ENCODE measurements around the gene ZNF407. TPM values are rescaled to one million over a fixed set of nuclear protein-coding genes. Genes with fewer than 3 reads are reported as not detected.

The ZNF407 gene
- total RNA-seq, 1 donor from 2014 or later: 19.8 TPM

- H3K36me3 Mint-ChIP-seq (ENCODE audit: low read depth): peaks cover 3% of the 10 kb centered on the region
- intact Hi-C loops (cut with micrococcal nuclease): no loop called here
- no peak for DNase-seq (ENCODE audit: low spot score)
- H3K9me3 Mint-ChIP-seq: no peaks in the 10 kb centered on the region
- no peaks in the 10 kb centered on the region for H3K27me3 Mint-ChIP-seq (ENCODE audit: insufficient read depth)
- no peaks in the 10 kb centered on the region for H3K4me1 Mint-ChIP-seq (ENCODE audit: low read depth)
- no peak overlapping the region for H3K27ac Mint-ChIP-seq
- no peak overlapping the region for H3K4me3 Mint-ChIP-seq
These were observed 110.5 kb downstream of the ZNF407 start for GRCh38 chr18:74708169-74708568.

- no peaks in the 10 kb centered on the region for H3K27me3 Mint-ChIP-seq (ENCODE audit: insufficient read depth)
- no peaks in the 10 kb centered on the region for H3K36me3 Mint-ChIP-seq (ENCODE audit: low read depth)
- no peaks in the 10 kb centered on the region for H3K9me3 Mint-ChIP-seq
- no peak overlapping the region for H3K4me3 Mint-ChIP-seq
- no peak overlapping the region for H3K27ac Mint-ChIP-seq
- DNase-seq (ENCODE audit: low spot score): no peak
- intact Hi-C loops (cut with micrococcal nuclease): no loop called here
- H3K4me1 Mint-ChIP-seq (ENCODE audit: low read depth): no peaks in the 10 kb centered on the region
These were observed 111.8 kb downstream of the ZNF407 start for GRCh38 chr18:74709452-74709851.

GRCh38 chr18:74714120-74714519 is 116.5 kb downstream of the ZNF407 start:
- no peak overlapping the region for H3K4me3 Mint-ChIP-seq
- H3K4me1 Mint-ChIP-seq (ENCODE audit: low read depth): no peaks in the 10 kb centered on the region
- no peak overlapping the region for H3K27ac Mint-ChIP-seq
- intact Hi-C loops (cut with micrococcal nuclease): no loop called here
- no peak for DNase-seq (ENCODE audit: low spot score)
- H3K9me3 Mint-ChIP-seq: no peaks in the 10 kb centered on the region
- no peaks in the 10 kb centered on the region for H3K27me3 Mint-ChIP-seq (ENCODE audit: insufficient read depth)
- no peaks in the 10 kb centered on the region for H3K36me3 Mint-ChIP-seq (ENCODE audit: low read depth)

GRCh38 chr18:74714791-74715190 is 117.1 kb downstream of the ZNF407 start:
- Mint-ChIP-seq H3K4me1 (ENCODE audit: low read depth) (no peaks in the 10 kb centered on the region), H3K4me3 (no peak overlapping the region), H3K27me3 (ENCODE audit: insufficient read depth) (no peaks in the 10 kb centered on the region), H3K27ac (no peak overlapping the region), H3K36me3 (ENCODE audit: low read depth) (no peaks in the 10 kb centered on the region), H3K9me3 (no peaks in the 10 kb centered on the region)
- no peak for DNase-seq (ENCODE audit: low spot score)
- intact Hi-C loops (cut with micrococcal nuclease): no loop called here

- H3K27ac Mint-ChIP-seq: no peak overlapping the region
- no peaks in the 10 kb centered on the region for H3K4me1 Mint-ChIP-seq (ENCODE audit: low read depth)
These were observed 117.6 kb downstream of the ZNF407 start for GRCh38 chr18:74715306-74715705.

GRCh38 chr18:74715865-74716712 is 118.4 kb downstream of the ZNF407 start:
- Mint-ChIP-seq H3K36me3 (ENCODE audit: low read depth) (no peaks in the 10 kb centered on the region), H3K9me3 (no peaks in the 10 kb centered on the region), H3K4me3 (no peak overlapping the region), H3K27me3 (ENCODE audit: insufficient read depth) (no peaks in the 10 kb centered on the region), H3K27ac (no peak overlapping the region), H3K4me1 (ENCODE audit: low read depth) (no peaks in the 10 kb centered on the region)
- intact Hi-C loops (cut with micrococcal nuclease): no loop called here
- no peak for DNase-seq (ENCODE audit: low spot score)

More at GRCh38 chr18:74715306-74715705, 117.6 kb downstream of the ZNF407 start:
- Mint-ChIP-seq H3K4me3 (no peak overlapping the region), H3K36me3 (ENCODE audit: low read depth) (no peaks in the 10 kb centered on the region), H3K27me3 (ENCODE audit: insufficient read depth) (no peaks in the 10 kb centered on the region), H3K9me3 (no peaks in the 10 kb centered on the region)
- DNase-seq (ENCODE audit: low spot score): no peak
- intact Hi-C loops (cut with micrococcal nuclease): no loop called here

- intact Hi-C loops (cut with micrococcal nuclease): no loop called here
- H3K4me1 Mint-ChIP-seq (ENCODE audit: low read depth): peaks cover 11% of the 10 kb centered on the region
- no peak overlapping the region for H3K4me3 Mint-ChIP-seq
- no peaks in the 10 kb centered on the region for H3K36me3 Mint-ChIP-seq (ENCODE audit: low read depth)
- no peaks in the 10 kb centered on the region for H3K9me3 Mint-ChIP-seq
- DNase-seq (ENCODE audit: low spot score): no peak
- H3K27ac Mint-ChIP-seq: no peak overlapping the region
- no peaks in the 10 kb centered on the region for H3K27me3 Mint-ChIP-seq (ENCODE audit: insufficient read depth)
These were observed 120.6 kb downstream of the ZNF407 start for GRCh38 chr18:74718312-74718711.

GRCh38 chr18:74722237-74722636 is 124.6 kb downstream of the ZNF407 start:
- no peaks in the 10 kb centered on the region for H3K9me3 Mint-ChIP-seq
- intact Hi-C loops (cut with micrococcal nuclease): no loop called here
- no peak for DNase-seq (ENCODE audit: low spot score)
- H3K27ac Mint-ChIP-seq: no peak overlapping the region
- H3K36me3 Mint-ChIP-seq (ENCODE audit: low read depth): peaks cover 3% of the 10 kb centered on the region
- H3K4me1 Mint-ChIP-seq (ENCODE audit: low read depth): peaks cover 11% of the 10 kb centered on the region
- H3K27me3 Mint-ChIP-seq (ENCODE audit: insufficient read depth): peaks cover 2% of the 10 kb centered on the region
- H3K4me3 Mint-ChIP-seq: no peak overlapping the region

GRCh38 chr18:74724186-74724585 is 126.5 kb downstream of the ZNF407 start:
- Mint-ChIP-seq H3K27me3 (ENCODE audit: insufficient read depth) (peaks cover 2% of the 10 kb centered on the region), H3K9me3 (no peaks in the 10 kb centered on the region), H3K4me3 (no peak overlapping the region), H3K27ac (no peak overlapping the region), H3K4me1 (ENCODE audit: low read depth) (peaks cover 11% of the 10 kb centered on the region), H3K36me3 (ENCODE audit: low read depth) (peaks cover 3% of the 10 kb centered on the region)
- DNase-seq (ENCODE audit: low spot score): no peak
- intact Hi-C loops (cut with micrococcal nuclease): no loop called here

- Mint-ChIP-seq H3K27me3 (ENCODE audit: insufficient read depth) (peaks cover 2% of the 10 kb centered on the region), H3K36me3 (ENCODE audit: low read depth) (peaks cover 3% of the 10 kb centered on the region), H3K4me1 (ENCODE audit: low read depth) (peaks cover 11% of the 10 kb centered on the region), H3K27ac (no peak overlapping the region), H3K4me3 (no peak overlapping the region), H3K9me3 (no peaks in the 10 kb centered on the region)
- intact Hi-C loops (cut with micrococcal nuclease): no loop called here
- DNase-seq (ENCODE audit: low spot score): no peak
These were observed 128.0 kb downstream of the ZNF407 start for GRCh38 chr18:74725690-74726089.

- no peaks in the 10 kb centered on the region for H3K4me1 Mint-ChIP-seq (ENCODE audit: low read depth)
- peaks cover 2% of the 10 kb centered on the region for H3K27me3 Mint-ChIP-seq (ENCODE audit: insufficient read depth)
- no peak overlapping the region for H3K4me3 Mint-ChIP-seq
- no peak for DNase-seq (ENCODE audit: low spot score)
- peaks cover 3% of the 10 kb centered on the region for H3K36me3 Mint-ChIP-seq (ENCODE audit: low read depth)
- no peaks in the 10 kb centered on the region for H3K9me3 Mint-ChIP-seq
- intact Hi-C loops (cut with micrococcal nuclease): no loop called here
- no peak overlapping the region for H3K27ac Mint-ChIP-seq
These were observed 130.9 kb downstream of the ZNF407 start for GRCh38 chr18:74728586-74728985.

- no peaks in the 10 kb centered on the region for H3K4me1 Mint-ChIP-seq (ENCODE audit: low read depth)
- H3K27me3 Mint-ChIP-seq (ENCODE audit: insufficient read depth): no peaks in the 10 kb centered on the region
- intact Hi-C loops (cut with micrococcal nuclease): no loop called here
- DNase-seq (ENCODE audit: low spot score): no peak
- H3K36me3 Mint-ChIP-seq (ENCODE audit: low read depth): peaks cover 4% of the 10 kb centered on the region
- no peak overlapping the region for H3K27ac Mint-ChIP-seq
- no peaks in the 10 kb centered on the region for H3K9me3 Mint-ChIP-seq
- no peak overlapping the region for H3K4me3 Mint-ChIP-seq
These were observed 133.4 kb downstream of the ZNF407 start for GRCh38 chr18:74731097-74731496.

GRCh38 chr18:74732380-74732779 is 134.7 kb downstream of the ZNF407 start:
- H3K27ac Mint-ChIP-seq: no peak overlapping the region
- H3K9me3 Mint-ChIP-seq: no peaks in the 10 kb centered on the region
- no peak overlapping the region for H3K4me3 Mint-ChIP-seq
- H3K4me1 Mint-ChIP-seq (ENCODE audit: low read depth): no peaks in the 10 kb centered on the region
- intact Hi-C loops (cut with micrococcal nuclease): no loop called here
- H3K27me3 Mint-ChIP-seq (ENCODE audit: insufficient read depth): no peaks in the 10 kb centered on the region
- DNase-seq (ENCODE audit: low spot score): no peak
- H3K36me3 Mint-ChIP-seq (ENCODE audit: low read depth): peaks cover 2% of the 10 kb centered on the region

GRCh38 chr18:74733598-74733997 is 135.9 kb downstream of the ZNF407 start:
- no peaks in the 10 kb centered on the region for H3K27me3 Mint-ChIP-seq (ENCODE audit: insufficient read depth)
- intact Hi-C loops (cut with micrococcal nuclease): no loop called here
- peaks cover 2% of the 10 kb centered on the region for H3K36me3 Mint-ChIP-seq (ENCODE audit: low read depth)
- no peaks in the 10 kb centered on the region for H3K9me3 Mint-ChIP-seq
- no peak for DNase-seq (ENCODE audit: low spot score)
- no peaks in the 10 kb centered on the region for H3K4me1 Mint-ChIP-seq (ENCODE audit: low read depth)
- H3K4me3 Mint-ChIP-seq: no peak overlapping the region
- no peak overlapping the region for H3K27ac Mint-ChIP-seq

Data from activated T-helper 1 cell treated with anti-CD3 and anti-CD28 coated beads, Interleukin-12 subunit alpha, Interleukin-12 subunit beta, Interleukin-2, Interleukin-4 antibody, amounts not matched to agents 30 ng/mL and 10 ng/mL and 1 ng/mL, durations not matched to agents 14 hours and 24 hours and 36 hours (primary cell).